NCI-H1436 (cell line): ENCODE measurements around the gene ARHGAP23.

Experiments used
- DNase-seq: peaks from one replicate; lab custom pipeline; 2025; lab: John Stamatoyannopoulos, UW

ARHGAP23 gene

GRCh38 chr17:38443356-38444031, 15.2 kb downstream of the ARHGAP23 start:
- no peak for DNase-seq

GRCh38 chr17:38444151-38444550, 15.9 kb downstream of the ARHGAP23 start:
- peak; percentile 87 for DNase-seq

GRCh38 chr17:38447502-38448085, 19.3 kb downstream of the ARHGAP23 start:
- no peak for DNase-seq

- no peak for DNase-seq
These were observed 20.0 kb downstream of the ARHGAP23 start for GRCh38 chr17:38448208-38448771.

GRCh38 chr17:38449364-38449763, 21.1 kb downstream of the ARHGAP23 start:
- DNase-seq = no peak

- no peak for DNase-seq
These were observed 22.3 kb downstream of the ARHGAP23 start for GRCh38 chr17:38450557-38451029.

- DNase-seq = no peak
These were observed 23.0 kb downstream of the ARHGAP23 start for GRCh38 chr17:38451030-38451839.

GRCh38 chr17:38451840-38452529, 23.7 kb downstream of the ARHGAP23 start:
- no peak for DNase-seq

GRCh38 chr17:38452719-38453118, 24.5 kb downstream of the ARHGAP23 start:
- no peak for DNase-seq

- DNase-seq = no peak
These were observed 25.7 kb downstream of the ARHGAP23 start for GRCh38 chr17:38453951-38454421.

GRCh38 chr17:38454532-38454931, 26.3 kb downstream of the ARHGAP23 start:
- DNase-seq = no peak

GRCh38 chr17:38455288-38455915, 27.1 kb downstream of the ARHGAP23 start:
- DNase-seq = no peak

- peak; percentile 66 for DNase-seq
These were observed 28.0 kb downstream of the ARHGAP23 start for GRCh38 chr17:38456031-38456815.

- DNase-seq = no peak
These were observed 29.5 kb downstream of the ARHGAP23 start for GRCh38 chr17:38457577-38458371.

GRCh38 chr17:38458521-38458920, 30.3 kb downstream of the ARHGAP23 start:
- DNase-seq = no peak

- no peak for DNase-seq
These were observed 31.3 kb downstream of the ARHGAP23 start for GRCh38 chr17:38459567-38459966.

- peak; percentile 64 for DNase-seq
These were observed 31.9 kb downstream of the ARHGAP23 start for GRCh38 chr17:38460082-38460715.

- DNase-seq = no peak
These were observed 32.7 kb downstream of the ARHGAP23 start for GRCh38 chr17:38460716-38461630.
